Spleen (tissue), 11 donors: Measurements from ENCODE around the gene ZNF580. TPM values are rescaled to one million over a fixed set of nuclear protein-coding genes. Genes with fewer than 3 reads are reported as not detected.

ENCODE experiments used
- DNase-seq: peaks from one replicate; pipeline ENCODE4 v3.0.0-alpha.2; 2020
- H3K27ac ChIP-seq, 8 donors: fragments of 200-600 bp; sonication (generic) in 7 of 8; 1 replicate in 4 of 8; 2 replicates in 4 of 8; pipeline versions ENCODE4 v1.5.0 to v1.8.0; 2016 to 2021; ENCODE audit warnings: inconsistent platforms in 4 of 8, mild to moderate bottlenecking in 4 of 8, moderate library complexity in 1 of 8
- H3K27me3 ChIP-seq, 7 donors: fragments of 200-600 bp; sonication (generic) in 6 of 7; replicated peaks in 1 of 7; 1 replicate in 4 of 7; 2 replicates in 3 of 7; pipeline versions ENCODE4 v1.5.0 to v1.8.0; 2016 to 2021; ENCODE audit warnings: inconsistent platforms in 3 of 7, mild to moderate bottlenecking in 1 of 7
- H3K36me3 ChIP-seq, 6 donors: fragments of 200-600 bp; sonication (generic) in 5 of 6; 1 replicate in 4 of 6; 2 replicates in 2 of 6; pipeline versions ENCODE4 v1.5.0 to v1.8.0; 2016 to 2021; ENCODE audit warnings: inconsistent platforms in 2 of 6
- H3K4me1 ChIP-seq, 6 donors: fragments of 200-600 bp; sonication (generic) in 5 of 6; 1 replicate in 3 of 6; 2 replicates in 3 of 6; pipeline versions ENCODE4 v1.5.0 to v1.8.0; 2016 to 2021; ENCODE audit warnings: inconsistent platforms in 3 of 6
- H3K4me3 ChIP-seq, 8 donors: fragments of 200-600 bp; sonication (generic) in 7 of 8; 1 replicate in 4 of 8; 2 replicates in 4 of 8; pipeline versions ENCODE4 v1.5.0 to v1.8.0; 2016 to 2021; ENCODE audit warnings: inconsistent platforms in 4 of 8, mild to moderate bottlenecking in 4 of 8, moderate library complexity in 2 of 8
- H3K9me3 ChIP-seq, 8 donors: fragments of 200-600 bp; sonication (generic) in 7 of 8; 1 replicate in 4 of 8; 2 replicates in 4 of 8; pipeline versions ENCODE4 v1.5.0 to v1.8.0; 2016 to 2021; ENCODE audit warnings: inconsistent platforms in 4 of 8
- CTCF ChIP-seq, 11 experiments: fragments of 200-600 bp in 7 of 11; fragments of 450-650 bp in 4 of 11; sonication (generic) in 4 of 11; IDR thresholded peaks in 8 of 11; conservative IDR thresholded peaks in 3 of 11; 1 replicate in 7 of 11; 2 replicates in 4 of 11; pipeline versions ENCODE4 v1.4.0 to v1.8.0; 2016 to 2021; ENCODE audit warnings: antibody characterized with exemption in 11 of 11, inconsistent platforms in 4 of 11, mild to moderate bottlenecking in 1 of 11
- POLR2A ChIP-seq, 3 donors: fragments of 450-650 bp; IDR thresholded peaks; one replicate each; pipeline ENCODE4 v1.5.1; 2017; ENCODE audit warnings: antibody characterized with exemption in 3 of 3, mild to moderate bottlenecking in 1 of 3
- POLR2AphosphoS5 ChIP-seq, 3 donors: sonication (generic); formaldehyde crosslinking; IDR thresholded peaks; one replicate each; pipeline ENCODE4 v1.5.1; 2017; ENCODE audit warnings: antibody characterized with exemption in 3 of 3
- WGBS, 5 donors: extraction: QIAGEN DNeasy Blood & Tissue Kit in 3 of 5; methylation state at CpG; one replicate each; pipeline versions ENCODE4 v1.1.5 to v1.1.7; 2013 to 2018; 5-methylcytosine and 5-hydroxymethylcytosine counted together
- intact Hi-C: fragments of 100-400 bp; cut with DNase I; formaldehyde crosslinking; loops from one replicate; pipeline ENCODE4 v1.15.0; 2023; ENCODE audit warnings: low total_unique reads
- polyA plus RNA-seq, 3 donors: library from polyadenylated mRNA; stranded (reverse); fragments of 200-250 nt; gene quantifications; one replicate each; pipeline ENCODE4 v1.2.1, GENCODE V29; 2013
- total RNA-seq, 7 donors: library from RNA; depleted of rRNA in 3 of 7; stranded (reverse); fragments of >200 nt in 3 of 7; fragmentation: NEBNext Ultra II Directional in 4 of 7; extraction: Animal tissue kit (Norgen Biotek cat#: 25700) in 4 of 7; gene quantifications; one replicate each; pipeline versions ENCODE4 v1.1.0 to v1.2.1, GENCODE V29; 2016 to 2021
- donor health status: healthy with polysubstance abuse.
- donor health status: DM: no; HTN: no; CAD: no; lungs with moderate emphysema.
- donor health status: DM: no; HTN: no; CAD: no.
- donor health status: Bipolar disorder and iron deficiency.
- donor health status: healthy.
- donor health status: DM: no; HTN: no; CAD: no.
- donor health status: DM: yes; HTN: yes; CAD: no.

The ZNF580 gene
- total and polyA plus RNA-seq, 10 donors, result 18.9 to 58.7 (median 32.5) TPM

DNA sequence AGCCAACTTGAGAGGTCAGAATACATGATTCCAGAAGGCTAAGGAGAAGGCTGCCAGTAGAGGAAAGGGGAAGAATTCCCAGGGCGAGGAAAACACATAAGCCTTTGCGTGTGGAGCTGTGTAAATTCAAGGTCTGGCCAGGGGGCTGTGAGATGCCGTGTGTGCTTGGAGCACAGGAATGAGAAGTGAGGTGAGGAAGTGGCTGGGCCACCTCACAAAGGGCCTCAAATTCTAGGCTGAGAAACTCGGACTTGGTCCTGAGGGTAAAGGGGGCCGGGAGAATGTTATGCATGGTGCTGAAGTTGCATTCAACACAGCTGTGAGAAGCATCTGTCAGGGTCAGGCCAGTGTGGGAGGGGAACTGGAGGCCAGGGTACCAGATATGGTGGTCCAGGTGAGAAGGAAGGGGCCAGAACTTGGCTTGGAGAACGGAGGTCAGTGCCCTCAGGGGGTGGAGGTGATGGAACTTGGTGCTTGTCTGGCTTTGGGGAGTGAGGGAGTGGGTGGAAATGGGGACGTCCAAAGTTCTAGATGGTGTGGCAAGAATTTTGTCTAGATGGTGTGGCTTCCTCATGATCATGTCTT lies 4.9 kb upstream of the ZNF580 start:
- Histone ChIP-seq H3K27ac (peak overlapping the region; percentile 95 to 99 (median 98)), H3K4me1 (peaks cover 37 to 87% (median 72%) of the 10 kb centered on the region in 6 donors), H3K36me3 (peaks cover 0 to 9% (median 3%) of the 10 kb centered on the region in 6 donors), H3K9me3 (no peaks in the 10 kb centered on the region), H3K4me3 (peak overlapping the region; percentile 66 to 85 (median 70)), H3K27me3 (no peaks in the 10 kb centered on the region)
- intact Hi-C loops, result no loop called here
- 57 to 73% (median 60%) methylated on average over 7 of the region's 7 CpGs for WGBS, 5 donors
- no peak for DNase-seq
- TF ChIP-seq CTCF (IDR thresholded peaks at IDR 0.05 in 8 of 11, conservative IDR thresholded peaks at IDR 0.05 in 3 of 11) (no peak), POLR2AphosphoS5 (IDR thresholded peaks at IDR 0.05) (no peak), POLR2A (IDR thresholded peaks at IDR 0.05) (no peak)

- intact Hi-C loops, result no loop called here
- H3K9me3 ChIP-seq, result no peaks in the 10 kb centered on the region
- peak overlapping the region in 1 of 8 donors; percentile 98 for H3K27ac ChIP-seq
- H3K36me3 ChIP-seq, result peaks cover 0 to 9% (median 3%) of the 10 kb centered on the region in 6 donors
- H3K4me3 ChIP-seq, result peak overlapping the region in 1 of 8 donors; percentile 82
- DNase-seq, result no peak
- no peaks in the 10 kb centered on the region for H3K27me3 ChIP-seq
- H3K4me1 ChIP-seq, result peaks cover 37 to 88% (median 74%) of the 10 kb centered on the region in 6 donors
- WGBS, 5 donors, result 81 to 91% (median 85%) methylated on average over 4 of the region's 4 CpGs
- no peak for TF ChIP-seq POLR2AphosphoS5 (IDR thresholded peaks at IDR 0.05)
- TF ChIP-seq POLR2A (IDR thresholded peaks at IDR 0.05), result no peak
- no peak for TF ChIP-seq CTCF (IDR thresholded peaks at IDR 0.05 in 8 of 11, conservative IDR thresholded peaks at IDR 0.05 in 3 of 11)
These were observed 4.1 kb upstream of the ZNF580 start for GRCh38 chr19:55636723-55637122.

- intact Hi-C loops, result no loop called here
- peaks cover 37 to 88% (median 74%) of the 10 kb centered on the region in 6 donors for H3K4me1 ChIP-seq
- DNase-seq, result no peak
- 78 to 87% (median 84%) methylated on average over 11 of the region's 11 CpGs for WGBS, 5 donors
- H3K9me3 ChIP-seq, result no peaks in the 10 kb centered on the region
- H3K27ac ChIP-seq, result no peak overlapping the region
- TF ChIP-seq CTCF (IDR thresholded peaks at IDR 0.05 in 8 of 11, conservative IDR thresholded peaks at IDR 0.05 in 3 of 11), result no peak
- peak in 2 of 3 donors; percentile 44 to 50 for TF ChIP-seq POLR2AphosphoS5 (IDR thresholded peaks at IDR 0.05)
- TF ChIP-seq POLR2A (IDR thresholded peaks at IDR 0.05), result no peak
- H3K36me3 ChIP-seq, result peaks cover 0 to 9% (median 3%) of the 10 kb centered on the region in 6 donors
- no peak overlapping the region for H3K4me3 ChIP-seq
- peaks cover 0 to 7% (median 0%) of the 10 kb centered on the region in 7 donors for H3K27me3 ChIP-seq
These were observed 3.3 kb upstream of the ZNF580 start for GRCh38 chr19:55637534-55637933.

DNA sequence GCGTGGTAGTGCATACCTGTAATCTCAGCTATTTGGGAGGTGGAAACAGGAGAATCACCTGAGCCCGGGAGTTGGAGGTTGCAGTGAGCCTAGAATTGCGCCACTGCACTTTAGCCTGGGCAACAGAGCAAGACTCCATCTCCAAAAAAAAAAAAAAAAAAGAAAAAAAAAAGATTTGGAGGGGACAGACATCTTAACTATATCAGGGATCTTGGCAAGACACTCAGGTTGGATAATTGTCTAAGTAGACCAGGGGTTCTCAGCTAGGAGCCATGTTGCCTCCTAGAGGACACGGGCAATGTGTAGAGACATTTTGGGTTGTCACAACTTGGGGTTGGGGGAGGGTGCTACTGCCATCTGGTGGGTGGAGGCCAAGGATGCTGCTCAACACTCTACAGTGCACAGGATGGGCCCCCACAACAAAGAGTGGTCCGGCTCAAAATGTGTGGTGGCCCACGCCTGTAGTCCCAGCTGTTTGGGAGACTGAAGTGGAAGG lies 1.9 kb upstream of the ZNF580 start:
- DNase-seq, result no peak
- Histone ChIP-seq H3K9me3 (no peaks in the 10 kb centered on the region), H3K4me1 (peaks cover 36 to 94% (median 80%) of the 10 kb centered on the region in 6 donors), H3K27me3 (peaks cover 0 to 13% (median 0%) of the 10 kb centered on the region in 7 donors), H3K27ac (peak overlapping the region in 3 of 8 donors; percentile 20 to 94 (median 94)), H3K36me3 (peaks cover 0 to 9% (median 3%) of the 10 kb centered on the region in 6 donors), H3K4me3 (no peak overlapping the region)
- intact Hi-C loops, result no loop called here
- TF ChIP-seq CTCF (IDR thresholded peaks at IDR 0.05 in 8 of 11, conservative IDR thresholded peaks at IDR 0.05 in 3 of 11) (peak in 8 of 11 experiments; percentile 32 to 54 (median 45)), POLR2A (IDR thresholded peaks at IDR 0.05) (no peak), POLR2AphosphoS5 (IDR thresholded peaks at IDR 0.05) (peak in 2 of 3 donors; percentile 12 to 26)
- 77 to 84% (median 84%) methylated on average over 6 of the region's 6 CpGs for WGBS, 5 donors
